Chondrocyte (in vitro differentiated cells): ENCODE data around the gene CRYL1. TPM values are rescaled to one million over a fixed set of nuclear protein-coding genes. Genes with fewer than 3 reads are reported as not detected.

Experiments used
- DNase-seq: peaks from one replicate; pipeline ENCODE4 v3.0.0; 2021; ENCODE audit warnings: mixed read lengths, low spot score
- H3K27ac Mint-ChIP-seq: one replicate; pipeline ENCODE4 v1.8.0; 2021; ENCODE audit warnings: mild to moderate bottlenecking, moderate library complexity, mixed read lengths; ENCODE audit not compliant: unreplicated experiment
- H3K27me3 Mint-ChIP-seq: 2 replicates; pipeline ENCODE4 v1.8.0; 2021; ENCODE audit warnings: low read depth, mixed read lengths
- H3K36me3 Mint-ChIP-seq: 2 replicates; pipeline ENCODE4 v1.8.0; 2021; ENCODE audit warnings: low read depth, mixed read lengths
- H3K4me1 Mint-ChIP-seq: 2 replicates; pipeline ENCODE4 v1.8.0; 2021; ENCODE audit warnings: low read depth, mild to moderate bottlenecking, mixed read lengths
- H3K4me3 Mint-ChIP-seq: one replicate; pipeline ENCODE4 v1.8.0; 2021; ENCODE audit warnings: mild to moderate bottlenecking, moderate library complexity, mixed read lengths; ENCODE audit not compliant: unreplicated experiment
- H3K9me3 Mint-ChIP-seq: 2 replicates; pipeline ENCODE4 v1.8.0; 2021; ENCODE audit warnings: low read depth, mixed read lengths
- long read RNA-seq: library from polyadenylated mRNA; stranded (forward); transcript quantifications from one replicate; pipeline ENCODE4 v2.0.0, GENCODE V29; 2021
- total RNA-seq: library from RNA; stranded (reverse); gene quantifications from 3 replicates; pipeline ENCODE4 v1.2.1, GENCODE V29; 2021
- TF ChIP-seq, protein P1 (sequence below): fragments of 200-600 bp; sonication (generic); IDR thresholded peaks from 2 replicates; pipeline ENCODE4 v1.5.0; 2021; ENCODE audit warnings: antibody characterized with exemption, mild to moderate bottlenecking, moderate library complexity

The CRYL1 gene, protein sequence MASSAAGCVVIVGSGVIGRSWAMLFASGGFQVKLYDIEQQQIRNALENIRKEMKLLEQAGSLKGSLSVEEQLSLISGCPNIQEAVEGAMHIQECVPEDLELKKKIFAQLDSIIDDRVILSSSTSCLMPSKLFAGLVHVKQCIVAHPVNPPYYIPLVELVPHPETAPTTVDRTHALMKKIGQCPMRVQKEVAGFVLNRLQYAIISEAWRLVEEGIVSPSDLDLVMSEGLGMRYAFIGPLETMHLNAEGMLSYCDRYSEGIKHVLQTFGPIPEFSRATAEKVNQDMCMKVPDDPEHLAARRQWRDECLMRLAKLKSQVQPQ
- 14.8 to 17.7 TPM (median 17.0 TPM) in 3 replicates for total RNA-seq
- long read RNA-seq, transcript CRYL1-201 (8 exons, 1,485 nt) = major isoform, 16 of 19 reads
- long read RNA-seq, partial matches to known transcripts = 0 of 19 reads
- long read RNA-seq, other reads (novel, unspliced or antisense) = 1 of 19 reads

DNA sequence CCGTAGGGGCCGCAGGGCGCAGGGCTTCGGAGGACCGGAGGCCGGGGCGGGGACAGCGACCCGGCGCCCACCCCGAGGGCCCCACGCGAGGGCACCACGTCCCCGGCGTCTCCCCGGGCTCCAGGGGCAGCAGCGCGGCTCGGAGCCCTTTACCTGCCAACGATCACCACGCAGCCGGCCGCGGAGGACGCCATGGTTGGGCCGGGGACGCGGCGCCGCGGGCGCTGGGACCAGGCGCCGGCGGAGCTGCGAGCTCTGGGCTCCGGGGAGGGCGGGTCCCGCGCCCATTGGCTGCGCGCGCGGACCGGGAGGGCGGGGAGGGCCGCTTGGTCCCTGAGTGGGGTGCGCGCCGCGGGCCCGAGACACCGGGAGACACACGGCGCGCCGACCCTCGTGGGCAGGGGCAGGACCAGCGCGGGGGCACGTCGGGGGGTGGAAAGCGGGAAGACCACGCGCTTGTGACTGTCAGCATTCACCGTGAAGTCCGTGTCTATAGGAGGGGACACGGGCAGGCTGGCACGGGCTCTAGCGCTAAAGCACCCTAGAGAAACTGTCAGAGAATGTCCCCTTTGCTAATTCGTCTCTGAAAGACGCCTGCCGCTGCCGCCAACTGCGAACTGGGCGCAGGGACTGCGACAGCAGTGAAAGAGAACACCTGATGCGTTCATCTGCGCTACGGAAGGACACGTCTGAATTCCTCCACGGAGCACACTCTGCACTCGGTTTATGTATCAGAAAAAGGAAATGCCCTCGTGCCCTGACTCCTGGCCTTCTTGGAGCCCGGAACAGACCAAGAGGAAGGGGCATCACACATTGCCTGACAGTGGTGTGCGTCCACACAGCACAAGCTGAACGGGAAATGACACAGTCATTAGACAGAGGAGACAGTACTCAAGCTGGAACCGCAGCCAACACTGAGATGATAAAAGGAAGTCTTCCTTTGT is at the start of gene CRYL1:
CRYL1 (minus strand) TSS at position 257 of the 944 bp plus-strand sequence; CDS start at position 194, 63 bp downstream.
- TF ChIP-seq, protein P1, sequence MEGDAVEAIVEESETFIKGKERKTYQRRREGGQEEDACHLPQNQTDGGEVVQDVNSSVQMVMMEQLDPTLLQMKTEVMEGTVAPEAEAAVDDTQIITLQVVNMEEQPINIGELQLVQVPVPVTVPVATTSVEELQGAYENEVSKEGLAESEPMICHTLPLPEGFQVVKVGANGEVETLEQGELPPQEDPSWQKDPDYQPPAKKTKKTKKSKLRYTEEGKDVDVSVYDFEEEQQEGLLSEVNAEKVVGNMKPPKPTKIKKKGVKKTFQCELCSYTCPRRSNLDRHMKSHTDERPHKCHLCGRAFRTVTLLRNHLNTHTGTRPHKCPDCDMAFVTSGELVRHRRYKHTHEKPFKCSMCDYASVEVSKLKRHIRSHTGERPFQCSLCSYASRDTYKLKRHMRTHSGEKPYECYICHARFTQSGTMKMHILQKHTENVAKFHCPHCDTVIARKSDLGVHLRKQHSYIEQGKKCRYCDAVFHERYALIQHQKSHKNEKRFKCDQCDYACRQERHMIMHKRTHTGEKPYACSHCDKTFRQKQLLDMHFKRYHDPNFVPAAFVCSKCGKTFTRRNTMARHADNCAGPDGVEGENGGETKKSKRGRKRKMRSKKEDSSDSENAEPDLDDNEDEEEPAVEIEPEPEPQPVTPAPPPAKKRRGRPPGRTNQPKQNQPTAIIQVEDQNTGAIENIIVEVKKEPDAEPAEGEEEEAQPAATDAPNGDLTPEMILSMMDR = peak; percentile 18
- DNase-seq = no peak
- Mint-ChIP-seq H3K9me3 (no peaks in the 10 kb centered on the region), H3K27me3 (no peaks in the 10 kb centered on the region), H3K4me1 (peaks cover 13% of the 10 kb centered on the region), H3K27ac (peak within 1 kb of the TSS; percentile 75), H3K36me3 (no peaks in the 10 kb centered on the region), H3K4me3 (peak within 1 kb of the TSS; percentile 82)

DNA sequence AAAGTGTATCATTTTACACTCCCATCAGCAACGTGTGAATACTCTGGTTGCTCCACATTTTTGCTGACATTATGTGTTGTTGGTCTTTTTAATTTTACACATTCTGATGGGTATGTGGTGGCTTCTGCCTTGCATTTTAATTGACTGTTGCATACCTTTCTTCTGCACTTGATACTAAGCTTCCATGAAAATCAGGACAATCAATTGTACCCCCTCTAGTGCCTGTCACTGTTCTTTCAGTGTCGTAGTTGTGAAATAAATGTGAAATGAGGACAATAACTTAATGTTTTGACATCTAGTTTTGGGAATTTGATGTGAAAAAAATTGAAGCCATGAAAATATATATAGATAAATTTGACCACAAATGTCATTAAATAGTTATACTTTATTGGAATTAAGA is 48.0 kb upstream of the CRYL1 start:
- no peak overlapping the region for H3K27ac Mint-ChIP-seq
- TF ChIP-seq, protein P1 = no peak

DNA sequence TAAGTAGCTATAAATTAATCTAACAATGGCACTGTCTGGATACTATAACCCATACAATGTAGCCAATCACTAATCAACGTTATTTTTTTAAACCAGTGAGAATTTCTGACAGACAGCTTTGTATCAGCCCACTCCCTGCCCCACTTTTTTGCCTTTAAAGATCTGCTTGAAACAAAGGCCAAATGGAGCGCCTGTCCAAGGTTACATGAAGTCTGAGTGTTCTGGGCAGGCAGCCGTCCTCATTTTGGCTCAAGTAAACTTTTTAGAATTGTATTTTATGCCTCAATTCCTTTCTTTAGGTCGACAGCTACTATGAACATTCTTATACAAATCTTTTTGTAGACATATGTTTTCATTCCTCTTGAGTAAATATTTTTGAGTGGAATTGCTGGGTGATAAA is 47.5 kb upstream of the CRYL1 start:
- no peak overlapping the region for H3K27ac Mint-ChIP-seq
- no peaks in the 10 kb centered on the region for H3K27me3 Mint-ChIP-seq
- no peak for DNase-seq
- H3K36me3 Mint-ChIP-seq = peaks cover 16% of the 10 kb centered on the region
- H3K4me3 Mint-ChIP-seq = no peak overlapping the region
- TF ChIP-seq, protein P1 = no peak
- H3K9me3 Mint-ChIP-seq = peaks cover 21% of the 10 kb centered on the region
- H3K4me1 Mint-ChIP-seq = peaks cover 17% of the 10 kb centered on the region

More for the DNA sequence above, 48.0 kb upstream of the CRYL1 start:
- Mint-ChIP-seq H3K27me3 (no peaks in the 10 kb centered on the region), H3K36me3 (peaks cover 19% of the 10 kb centered on the region), H3K4me1 (peaks cover 15% of the 10 kb centered on the region), H3K9me3 (peaks cover 21% of the 10 kb centered on the region), H3K4me3 (no peak overlapping the region)
- no peak for DNase-seq

DNA sequence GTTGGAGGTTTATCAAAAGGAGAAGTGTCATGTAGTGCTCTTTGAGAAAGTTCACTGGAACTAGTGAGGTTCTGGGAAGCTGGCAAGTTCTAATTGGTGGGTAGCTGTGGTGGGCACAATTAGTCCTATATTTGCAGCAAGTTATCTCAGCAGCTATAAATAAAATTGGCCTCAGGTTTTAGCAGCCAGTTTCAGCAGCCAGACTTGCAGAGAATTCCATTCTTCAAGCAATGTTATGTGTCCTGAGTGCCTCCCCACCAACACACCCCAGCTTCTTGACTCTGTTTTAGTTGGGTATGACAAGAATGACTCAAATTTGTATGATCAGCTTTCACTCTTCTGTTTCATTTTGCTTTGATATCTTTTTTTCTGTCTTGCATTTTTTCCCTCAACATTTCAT is 46.0 kb upstream of the CRYL1 start:
- Mint-ChIP-seq H3K4me3 (no peak overlapping the region), H3K36me3 (peaks cover 8% of the 10 kb centered on the region), H3K27ac (peak overlapping the region; percentile 68), H3K27me3 (no peaks in the 10 kb centered on the region), H3K9me3 (peaks cover 12% of the 10 kb centered on the region), H3K4me1 (peaks cover 25% of the 10 kb centered on the region)
- no peak for DNase-seq
- TF ChIP-seq, protein P1 = no peak

DNA sequence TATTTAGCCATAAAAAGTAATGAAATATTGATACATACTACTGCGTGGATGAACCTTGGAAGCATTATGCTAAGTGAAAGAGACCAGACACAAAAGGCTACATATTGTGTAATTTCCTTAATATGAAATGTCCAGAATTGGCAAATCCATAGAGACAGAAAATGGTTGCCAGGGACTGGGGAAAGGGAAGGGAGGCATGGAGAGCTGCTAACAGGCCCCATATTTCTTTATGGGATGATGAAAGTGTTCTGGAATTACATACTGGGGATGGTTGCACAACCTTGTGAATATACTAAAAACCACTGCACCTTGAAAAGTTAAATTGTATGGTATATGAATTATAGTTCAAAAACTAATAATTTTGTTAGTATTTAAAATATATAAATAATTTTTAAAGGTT is 44.9 kb upstream of the CRYL1 start:
- peaks cover 29% of the 10 kb centered on the region for H3K4me1 Mint-ChIP-seq
- TF ChIP-seq, protein P1 = no peak
- H3K27ac Mint-ChIP-seq = no peak overlapping the region
- peaks cover 2% of the 10 kb centered on the region for H3K36me3 Mint-ChIP-seq
- DNase-seq = no peak
- peaks cover 2% of the 10 kb centered on the region for H3K9me3 Mint-ChIP-seq
- H3K27me3 Mint-ChIP-seq = no peaks in the 10 kb centered on the region
- no peak overlapping the region for H3K4me3 Mint-ChIP-seq
